Esophagus squamous epithelium (tissue), 4 donors: ENCODE data around the gene ZMIZ1.

Source experiments
- CTCF ChIP-seq, 6 experiments: fragments of 450-650 bp in 4 of 6; fragments of 200-600 bp in 2 of 6; sonication (generic) in 2 of 6; IDR thresholded peaks; one replicate each; pipeline ENCODE4 v1.5.1; 2016 to 2019; ENCODE audit warnings: antibody characterized with exemption in 6 of 6, mild to moderate bottlenecking in 4 of 6, moderate library complexity in 4 of 6
- POLR2A ChIP-seq, 4 donors: fragments of 450-650 bp; IDR thresholded peaks; one replicate each; pipeline ENCODE4 v1.6.1; 2017; ENCODE audit warnings: antibody characterized with exemption in 4 of 4, mild to moderate bottlenecking in 4 of 4, moderate library complexity in 3 of 4

GRCh38 chr10:79082035-79082373 is 13.2 kb downstream of the ZMIZ1 start:
- TF ChIP-seq CTCF (IDR thresholded peaks at IDR 0.05) (no peak), POLR2A (IDR thresholded peaks at IDR 0.05) (no peak)
